ENCODE measurements around the gene HERC5.

- TF ChIP-seq CTCF (IDR thresholded peaks at IDR 0.05) (no peak), POLR2A (IDR thresholded peaks at IDR 0.05) (no peak)
These were observed 34.5 kb upstream of the HERC5 start for GRCh38 chr4:88422403-88422802.
